ENCODE data around the gene ALPP. TPM values are rescaled to one million over a fixed set of nuclear protein-coding genes. Genes with fewer than 3 reads are reported as not detected.
"Not testable (repeated sequence)": the region's sequence is repeated elsewhere in the genome, so short reads cannot be mapped to it uniquely, and the experiment has no call there.

Gene ALPP
- total RNA-seq, 1 donor from 2014 or later = not detected

- H3K4me3 ChIP-seq (ENCODE audit: low read depth, low read length) = no peak overlapping the region
- DNase-seq (ENCODE audit: low read depth) = no peak
- no peak for TF ChIP-seq CTCF (conservative IDR thresholded peaks at IDR 0.05; ENCODE audit: low read depth, low read length)
Observed at GRCh38 chr2:232384466-232384865, 5.9 kb downstream of the ALPP start.

DNA sequence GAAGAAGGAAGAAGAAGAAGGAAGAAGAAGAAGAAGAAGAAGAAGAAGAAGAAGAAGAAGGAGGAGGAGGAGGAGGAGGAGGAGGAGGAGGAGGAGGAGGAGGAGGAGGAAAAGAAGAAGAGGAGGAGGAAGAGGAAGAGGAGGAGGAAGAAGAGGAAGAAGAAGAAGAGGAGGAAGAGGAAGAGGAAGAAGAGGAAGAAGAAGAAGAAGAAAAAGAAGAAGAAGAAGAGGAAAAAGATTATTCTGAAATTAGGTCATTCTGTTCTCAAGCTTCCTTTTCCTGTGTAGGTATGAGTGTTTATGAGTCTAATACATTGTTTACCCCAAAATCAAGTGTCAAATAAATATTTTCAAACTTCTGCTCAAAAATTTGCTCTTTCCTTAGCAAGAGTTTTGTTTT is 6.5 kb downstream of the ALPP start:
- DNase-seq (ENCODE audit: low read depth); H3K4me3 ChIP-seq (ENCODE audit: low read depth, low read length): not testable (repeated sequence)

DNA sequence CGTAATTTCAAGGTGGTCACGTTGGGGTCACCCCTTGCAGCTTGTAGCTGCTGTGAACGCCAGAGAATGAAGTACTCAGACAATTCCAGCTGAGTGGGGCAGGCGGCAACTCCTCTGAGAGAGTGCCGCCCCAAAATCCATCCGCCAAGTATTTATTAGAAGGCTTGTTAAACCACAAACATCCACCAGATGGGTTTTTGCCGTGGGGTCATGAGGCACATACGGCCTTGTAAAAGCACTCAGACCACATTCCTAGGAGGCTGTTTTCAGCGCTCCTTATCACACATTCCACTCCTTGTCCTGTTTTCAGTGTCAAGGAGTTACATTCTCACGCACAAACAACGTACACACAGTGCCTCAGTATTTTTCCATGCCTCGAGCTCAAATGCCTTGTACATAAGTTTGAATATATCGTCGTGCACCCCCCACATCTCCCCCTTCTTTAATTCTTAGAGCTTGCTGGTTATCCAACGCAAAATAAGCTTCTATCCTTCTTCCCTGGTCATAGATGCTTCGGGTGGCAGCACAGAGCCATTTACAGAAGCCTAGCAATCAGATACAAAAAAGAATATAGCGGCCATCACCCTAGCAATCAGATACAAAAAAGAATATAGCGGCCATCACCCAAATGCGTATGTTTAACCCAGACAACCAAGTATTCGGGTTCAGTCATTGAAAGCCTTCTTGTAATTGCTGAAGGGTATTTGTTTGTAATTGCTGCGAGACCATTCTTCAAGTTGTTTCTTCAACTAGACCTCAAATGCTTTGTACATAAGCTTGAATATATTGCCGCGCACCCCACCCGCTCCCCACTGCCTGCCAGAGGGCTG is 7.3 kb downstream of the ALPP start:
- no peak for DNase-seq (ENCODE audit: low read depth)
- H3K4me3 ChIP-seq (ENCODE audit: low read depth, low read length) = no peak overlapping the region
- no peak for TF ChIP-seq CTCF (conservative IDR thresholded peaks at IDR 0.05; ENCODE audit: low read depth, low read length)

GRCh38 chr2:232386490-232386739 is 7.9 kb downstream of the ALPP start:
- no peak for DNase-seq (ENCODE audit: low read depth)
- no peak overlapping the region for H3K4me3 ChIP-seq (ENCODE audit: low read depth, low read length)
- no peak for TF ChIP-seq CTCF (conservative IDR thresholded peaks at IDR 0.05; ENCODE audit: low read depth, low read length)

GRCh38 chr2:232386740-232387450 is 8.3 kb downstream of the ALPP start:
- H3K4me3 ChIP-seq (ENCODE audit: low read depth, low read length) = no peak overlapping the region
- DNase-seq (ENCODE audit: low read depth) = no peak
- no peak for TF ChIP-seq CTCF (conservative IDR thresholded peaks at IDR 0.05; ENCODE audit: low read depth, low read length)

GRCh38 chr2:232387451-232388171 is 9.1 kb downstream of the ALPP start:
- DNase-seq (ENCODE audit: low read depth) = no peak
- H3K4me3 ChIP-seq (ENCODE audit: low read depth, low read length) = no peak overlapping the region
- TF ChIP-seq CTCF (conservative IDR thresholded peaks at IDR 0.05; ENCODE audit: low read depth, low read length) = no peak

DNA sequence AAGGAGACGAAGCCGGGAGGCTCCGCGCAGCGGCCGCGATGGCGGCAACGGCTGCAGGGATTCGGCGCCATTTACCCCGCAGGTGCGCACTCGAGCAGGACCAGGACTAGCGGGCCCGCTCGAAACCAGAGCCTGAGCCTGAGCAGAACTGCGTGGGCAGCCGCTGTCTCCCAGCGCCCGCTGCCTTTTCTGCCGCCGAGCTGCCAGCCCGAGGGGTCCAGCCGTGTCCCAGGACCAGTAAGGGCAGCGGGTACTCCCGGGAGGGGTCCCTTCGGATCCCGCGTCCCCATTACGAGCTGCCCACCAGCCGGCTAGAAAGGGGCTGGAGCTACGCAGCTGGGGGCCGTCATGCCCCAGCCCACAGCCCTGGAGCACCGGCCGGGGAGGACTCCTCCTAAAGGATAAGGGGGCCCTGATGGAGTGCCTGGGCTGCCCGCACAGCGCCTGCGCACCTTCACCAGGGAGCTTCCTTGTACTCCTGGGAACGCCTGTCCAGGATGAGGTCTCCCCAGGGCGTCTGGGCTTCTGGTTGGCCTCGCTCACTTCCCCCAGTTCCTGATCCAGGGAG is 9.9 kb downstream of the ALPP start:
- TF ChIP-seq CTCF (conservative IDR thresholded peaks at IDR 0.05; ENCODE audit: low read depth, low read length) = no peak
- no peak for DNase-seq (ENCODE audit: low read depth)
- H3K4me3 ChIP-seq (ENCODE audit: low read depth, low read length) = no peak overlapping the region

Measured in epithelial cell of proximal tubule (primary cell).